Ovary (tissue), 3 donors: ENCODE data around the gene IQSEC2.

Experiments
- CTCF ChIP-seq, 3 donors: fragments of 450-650 bp in 2 of 3; fragments of 200-600 bp in 1 of 3; IDR thresholded peaks; one replicate each; pipeline versions ENCODE4 v1.5.1 to v1.8.0; 2016 to 2022; ENCODE audit warnings: antibody characterized with exemption in 3 of 3, mild to moderate bottlenecking in 1 of 3
- POLR2A ChIP-seq: fragments of 450-650 bp; IDR thresholded peaks from one replicate; pipeline ENCODE4 v1.6.1; 2017; ENCODE audit warnings: antibody characterized with exemption, mild to moderate bottlenecking, moderate library complexity
- donor health status: DM: no; HTN: no; CAD: no.

- no peak for TF ChIP-seq CTCF (IDR thresholded peaks at IDR 0.05)
- no peak for TF ChIP-seq POLR2A
Observed at GRCh38 chrX:53280331-53281320, 758 bp downstream of the IQSEC2 start.
